K562 (cell line): ENCODE results near the gene ABLIM1. TPM values are rescaled to one million over a fixed set of nuclear protein-coding genes. Genes with fewer than 3 reads are reported as not detected.

Source experiments
- CUX1 ChIP-seq: fragments of 200-800 bp; sonication (Bioruptor generic); IDR thresholded peaks from 2 replicates; pipeline ENCODE4 v1.6.1; 2016; ENCODE audit warnings: missing genetic modification characterization, missing compliant biosample characterization
- HINFP ChIP-seq: fragments of 450-650 bp; conservative IDR thresholded peaks from 2 replicates; pipeline ENCODE4 v1.6.1; 2016; ENCODE audit warnings: missing genetic modification characterization, low read depth, mild to moderate bottlenecking, control low read depth, missing compliant biosample characterization
- RBM25 ChIP-seq: fragments of 200-400 bp; formaldehyde crosslinking; IDR thresholded peaks from 2 replicates; pipeline ENCODE4 v1.6.1; 2018; ENCODE audit warnings: low read length, low read depth, moderate library complexity; ENCODE audit not compliant: severe bottlenecking
- TCFL5 ChIP-seq: fragments of 250-450 bp; sonication (Bioruptor Pico); conservative IDR thresholded peaks from 2 replicates; pipeline ENCODE4 v1.6.1; 2021; ENCODE audit warnings: mild to moderate bottlenecking, moderate library complexity, matching md5 sums
- polyA plus RNA-seq, 8 experiments: library from polyadenylated mRNA; depleted of rRNA in 4 of 8; stranded (reverse) in 5 of 8; unstranded in 3 of 8; fragments of >200 nt; fragmentation: Nextera tagmentation in 2 of 8; fragmentation: Illumina TruSeq in 1 of 8; extraction: Ambion mirVana in 2 of 8; extraction: Trizol in 1 of 8; gene quantifications; 2 replicates each; pipeline versions ENCODE4 v1.2.1 to v1.2.3, GENCODE V29; 2011 to 2014; ENCODE audit warnings: inconsistent platforms in 1 of 8, missing spikeins in 1 of 8
- total RNA-seq, 7 experiments: library from RNA; depleted of rRNA in 6 of 7; stranded (reverse); fragments of >200 nt in 6 of 7; fragmentation: Illumina TruSeq in 2 of 7; extraction: Trizol in 2 of 7; gene quantifications; 2 replicates each; pipeline versions ENCODE4 v1.2.1 to v1.2.3, GENCODE V29; 2011 to 2021; ENCODE audit warnings: low replicate concordance in 1 of 7
- TF ChIP-seq, protein P1 (sequence below): fragments of 200-800 bp; sonication (Bioruptor generic); IDR thresholded peaks from 2 replicates; pipeline ENCODE4 v1.6.1; 2017; ENCODE audit warnings: missing genetic modification characterization, missing compliant biosample characterization
- TF ChIP-seq, protein P2 (sequence below): IDR thresholded peaks from 2 replicates; pipeline ENCODE4 v1.6.1; 2011; ENCODE audit warnings: borderline replicate concordance, low read depth, mild to moderate bottlenecking, moderate library complexity, low read length; ENCODE audit not compliant: insufficient read depth, poor library complexity, severe bottlenecking

ABLIM1 gene
- total and polyA plus RNA-seq, 9 of the 15 experiments (the other 6 are each of a cell fraction or from before 2014, with no cell fraction given) = 0.07 to 0.49 (median 0.14) TPM; not detected in 6

GRCh38 chr10:114458216-114458920 is 199.7 kb downstream of the ABLIM1 start (continued):
- TF ChIP-seq, protein P1, sequence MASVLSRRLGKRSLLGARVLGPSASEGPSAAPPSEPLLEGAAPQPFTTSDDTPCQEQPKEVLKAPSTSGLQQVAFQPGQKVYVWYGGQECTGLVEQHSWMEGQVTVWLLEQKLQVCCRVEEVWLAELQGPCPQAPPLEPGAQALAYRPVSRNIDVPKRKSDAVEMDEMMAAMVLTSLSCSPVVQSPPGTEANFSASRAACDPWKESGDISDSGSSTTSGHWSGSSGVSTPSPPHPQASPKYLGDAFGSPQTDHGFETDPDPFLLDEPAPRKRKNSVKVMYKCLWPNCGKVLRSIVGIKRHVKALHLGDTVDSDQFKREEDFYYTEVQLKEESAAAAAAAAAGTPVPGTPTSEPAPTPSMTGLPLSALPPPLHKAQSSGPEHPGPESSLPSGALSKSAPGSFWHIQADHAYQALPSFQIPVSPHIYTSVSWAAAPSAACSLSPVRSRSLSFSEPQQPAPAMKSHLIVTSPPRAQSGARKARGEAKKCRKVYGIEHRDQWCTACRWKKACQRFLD (CRISPR knock-in tag) = no peak
- TF ChIP-seq RBM25 (no peak), CUX1 (CRISPR knock-in tag) (no peak), HINFP (tag) (no peak), TCFL5 (CRISPR knock-in tag) (no peak)
- TF ChIP-seq, protein P2, sequence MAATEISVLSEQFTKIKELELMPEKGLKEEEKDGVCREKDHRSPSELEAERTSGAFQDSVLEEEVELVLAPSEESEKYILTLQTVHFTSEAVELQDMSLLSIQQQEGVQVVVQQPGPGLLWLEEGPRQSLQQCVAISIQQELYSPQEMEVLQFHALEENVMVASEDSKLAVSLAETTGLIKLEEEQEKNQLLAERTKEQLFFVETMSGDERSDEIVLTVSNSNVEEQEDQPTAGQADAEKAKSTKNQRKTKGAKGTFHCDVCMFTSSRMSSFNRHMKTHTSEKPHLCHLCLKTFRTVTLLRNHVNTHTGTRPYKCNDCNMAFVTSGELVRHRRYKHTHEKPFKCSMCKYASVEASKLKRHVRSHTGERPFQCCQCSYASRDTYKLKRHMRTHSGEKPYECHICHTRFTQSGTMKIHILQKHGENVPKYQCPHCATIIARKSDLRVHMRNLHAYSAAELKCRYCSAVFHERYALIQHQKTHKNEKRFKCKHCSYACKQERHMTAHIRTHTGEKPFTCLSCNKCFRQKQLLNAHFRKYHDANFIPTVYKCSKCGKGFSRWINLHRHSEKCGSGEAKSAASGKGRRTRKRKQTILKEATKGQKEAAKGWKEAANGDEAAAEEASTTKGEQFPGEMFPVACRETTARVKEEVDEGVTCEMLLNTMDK = no peak
